BE2C (cell line): Measurements from ENCODE around the gene ARHGEF1. TPM values are rescaled to one million over a fixed set of nuclear protein-coding genes. Genes with fewer than 3 reads are reported as not detected.

Experiments
- DNase-seq: peaks from one replicate; pipeline ENCODE4 v3.0.0-alpha.2; 2020
- H3K27me3 ChIP-seq: fragments of 250-450 bp; sonication (Bioruptor Pico); 2 replicates; pipeline ENCODE4 v1.5.1; 2020; ENCODE audit warnings: mild to moderate bottlenecking
- H3K36me3 ChIP-seq: fragments of 250-450 bp; sonication (Bioruptor Pico); 2 replicates; pipeline ENCODE4 v1.5.1; 2020; ENCODE audit warnings: mild to moderate bottlenecking
- H3K4me1 ChIP-seq: fragments of 250-450 bp; sonication (Bioruptor Pico); 2 replicates; pipeline ENCODE4 v1.5.1; 2020
- H3K4me3 ChIP-seq: 2 replicates; pipeline ENCODE4 v1.5.1; 2011; ENCODE audit warnings: low read depth, low read length
- H3K9me3 ChIP-seq: fragments of 250-450 bp; sonication (Bioruptor Pico); 2 replicates; pipeline ENCODE4 v1.5.1; 2020
- CTCF ChIP-seq: IDR thresholded peaks from 2 replicates; pipeline ENCODE4 v1.5.1; 2012; ENCODE audit warnings: mild to moderate bottlenecking, low read depth, low read length
- polyA plus RNA-seq: library from polyadenylated mRNA; unstranded; fragments of >200 nt; gene quantifications from one replicate; pipeline ENCODE4 v1.2.1, GENCODE V29; 2012; ENCODE audit warnings: low read depth, missing spikeins; ENCODE audit not compliant: insufficient read length, insufficient read depth

Gene ARHGEF1
- polyA plus RNA-seq = 33.2 TPM

- H3K9me3 ChIP-seq = no peaks in the 10 kb centered on the region
- peaks cover 17% of the 10 kb centered on the region for H3K27me3 ChIP-seq
- DNase-seq = no peak
- no peaks in the 10 kb centered on the region for H3K4me1 ChIP-seq
- no peak for TF ChIP-seq CTCF
- H3K4me3 ChIP-seq = peak within 1 kb of the TSS; percentile 94
- no peaks in the 10 kb centered on the region for H3K36me3 ChIP-seq
These were observed at the start of gene ARHGEF1 for GRCh38 chr19:41882568-41883462. TSS of gene ARHGEF1 (plus strand) at chr19:41883184. CDS start at chr19:41888083, 4,899 bp downstream.

- 0 out of 2 replicates have a peak, but pooled peaks cover 2% of the 10 kb centered on the region for H3K9me3 ChIP-seq
- no peak for DNase-seq
- TF ChIP-seq CTCF = no peak
- peaks cover 58% of the 10 kb centered on the region for H3K27me3 ChIP-seq
- H3K4me1 ChIP-seq = no peaks in the 10 kb centered on the region
- H3K4me3 ChIP-seq = no peak overlapping the region
- H3K36me3 ChIP-seq = no peaks in the 10 kb centered on the region
These were observed 44.8 kb upstream of the ARHGEF1 start for GRCh38 chr19:41837981-41838708.

- DNase-seq = no peak
- Histone ChIP-seq H3K36me3 (no peaks in the 10 kb centered on the region), H3K4me1 (no peaks in the 10 kb centered on the region), H3K9me3 (0 out of 2 replicates have a peak, but pooled peaks cover 2% of the 10 kb centered on the region), H3K27me3 (peaks cover 56% of the 10 kb centered on the region), H3K4me3 (no peak overlapping the region)
- no peak for TF ChIP-seq CTCF
These were observed 43.8 kb upstream of the ARHGEF1 start for GRCh38 chr19:41839211-41839610.

- Histone ChIP-seq H3K27me3 (peaks cover 21% of the 10 kb centered on the region), H3K4me1 (no peaks in the 10 kb centered on the region), H3K9me3 (no peaks in the 10 kb centered on the region), H3K4me3 (no peak overlapping the region), H3K36me3 (no peaks in the 10 kb centered on the region)
- TF ChIP-seq CTCF = no peak
- no peak for DNase-seq
These were observed 39.6 kb upstream of the ARHGEF1 start for GRCh38 chr19:41843371-41843770.

GRCh38 chr19:41844601-41845000, 38.4 kb upstream of the ARHGEF1 start, which contains the start of gene LYPD4:
TSS of gene LYPD4 (minus strand) at chr19:41844683. CDS start at chr19:41839285, 5,398 bp downstream.
- DNase-seq = no peak
- Histone ChIP-seq H3K4me3 (no peak within 1 kb of the TSS), H3K27me3 (peaks cover 21% of the 10 kb centered on the region), H3K9me3 (no peaks in the 10 kb centered on the region), H3K4me1 (no peaks in the 10 kb centered on the region), H3K36me3 (no peaks in the 10 kb centered on the region)
- TF ChIP-seq CTCF = no peak

- Histone ChIP-seq H3K4me3 (no peak within 1 kb of the TSS), H3K4me1 (no peaks in the 10 kb centered on the region), H3K27me3 (peaks cover 22% of the 10 kb centered on the region), H3K9me3 (no peaks in the 10 kb centered on the region), H3K36me3 (no peaks in the 10 kb centered on the region)
- no peak for TF ChIP-seq CTCF
- DNase-seq = no peak
These were observed 38.2 kb upstream of the ARHGEF1 start, which contains the start of gene DMRTC2 for GRCh38 chr19:41845001-41845050. TSS of gene DMRTC2 (plus strand) at chr19:41845042. CDS start at chr19:41847429, 2,387 bp downstream.
